Muscle layer of duodenum (tissue), 2 donors: ENCODE results near the gene UBQLN4.

Experiments used
- H3K27ac ChIP-seq: one replicate; pipeline ENCODE4 v1.7.0; 2013; ENCODE audit warnings: mild to moderate bottlenecking, low read length
- H3K27me3 ChIP-seq: one replicate; pipeline ENCODE4 v1.7.0; 2013; ENCODE audit warnings: low read depth, mild to moderate bottlenecking, control low read depth, low read length
- H3K36me3 ChIP-seq, 2 donors: one replicate each; pipeline ENCODE4 v1.7.0; 2013; ENCODE audit warnings: low read length in 2 of 2, control low read depth in 1 of 2, mild to moderate bottlenecking in 1 of 2; ENCODE audit not compliant: insufficient read depth in 2 of 2, control insufficient read depth in 1 of 2
- H3K4me1 ChIP-seq, 2 donors: one replicate each; pipeline ENCODE4 v1.7.0; 2013; ENCODE audit warnings: low read length in 2 of 2, mild to moderate bottlenecking in 2 of 2, control low read depth in 1 of 2, moderate library complexity in 1 of 2; ENCODE audit not compliant: insufficient read depth in 2 of 2, control insufficient read depth in 1 of 2
- H3K4me3 ChIP-seq, 2 donors: one replicate each; pipeline ENCODE4 v1.7.0; 2013; ENCODE audit warnings: low read length in 2 of 2, low read depth in 1 of 2, mild to moderate bottlenecking in 1 of 2
- H3K9me3 ChIP-seq, 2 donors: one replicate each; pipeline ENCODE4 v1.7.0; 2013; ENCODE audit warnings: low read length in 2 of 2, control low read depth in 1 of 2, mild to moderate bottlenecking in 1 of 2; ENCODE audit not compliant: control insufficient read depth in 1 of 2
- donor health status: healthy.

The UBQLN4 gene

DNA sequence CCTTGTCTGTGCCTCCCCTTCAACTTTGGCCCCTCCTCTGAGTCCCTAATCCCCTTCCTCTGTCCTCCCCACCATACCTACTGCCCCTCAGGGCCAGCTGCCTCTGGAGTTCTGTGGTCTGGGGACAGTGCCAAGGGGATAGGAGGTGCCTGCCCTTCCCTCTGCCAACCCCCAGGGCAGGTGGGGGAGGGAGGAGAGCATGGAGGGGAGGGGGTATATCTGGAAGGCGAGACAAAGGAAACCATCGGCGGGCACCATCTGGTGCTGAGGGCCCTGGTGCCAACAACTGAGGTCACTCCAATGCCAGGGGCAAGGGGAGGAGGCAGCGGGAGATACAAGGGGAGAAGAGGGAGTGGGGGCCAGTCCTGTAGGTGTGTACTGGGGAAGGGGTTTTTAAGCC lies 16.9 kb upstream of the UBQLN4 start:
- Histone ChIP-seq H3K27ac (no peak overlapping the region), H3K36me3 (no peaks in the 10 kb centered on the region), H3K4me1 (no peaks in the 10 kb centered on the region), H3K4me3 (no peak overlapping the region), H3K9me3 (no peaks in the 10 kb centered on the region), H3K27me3 (no peaks in the 10 kb centered on the region)

DNA sequence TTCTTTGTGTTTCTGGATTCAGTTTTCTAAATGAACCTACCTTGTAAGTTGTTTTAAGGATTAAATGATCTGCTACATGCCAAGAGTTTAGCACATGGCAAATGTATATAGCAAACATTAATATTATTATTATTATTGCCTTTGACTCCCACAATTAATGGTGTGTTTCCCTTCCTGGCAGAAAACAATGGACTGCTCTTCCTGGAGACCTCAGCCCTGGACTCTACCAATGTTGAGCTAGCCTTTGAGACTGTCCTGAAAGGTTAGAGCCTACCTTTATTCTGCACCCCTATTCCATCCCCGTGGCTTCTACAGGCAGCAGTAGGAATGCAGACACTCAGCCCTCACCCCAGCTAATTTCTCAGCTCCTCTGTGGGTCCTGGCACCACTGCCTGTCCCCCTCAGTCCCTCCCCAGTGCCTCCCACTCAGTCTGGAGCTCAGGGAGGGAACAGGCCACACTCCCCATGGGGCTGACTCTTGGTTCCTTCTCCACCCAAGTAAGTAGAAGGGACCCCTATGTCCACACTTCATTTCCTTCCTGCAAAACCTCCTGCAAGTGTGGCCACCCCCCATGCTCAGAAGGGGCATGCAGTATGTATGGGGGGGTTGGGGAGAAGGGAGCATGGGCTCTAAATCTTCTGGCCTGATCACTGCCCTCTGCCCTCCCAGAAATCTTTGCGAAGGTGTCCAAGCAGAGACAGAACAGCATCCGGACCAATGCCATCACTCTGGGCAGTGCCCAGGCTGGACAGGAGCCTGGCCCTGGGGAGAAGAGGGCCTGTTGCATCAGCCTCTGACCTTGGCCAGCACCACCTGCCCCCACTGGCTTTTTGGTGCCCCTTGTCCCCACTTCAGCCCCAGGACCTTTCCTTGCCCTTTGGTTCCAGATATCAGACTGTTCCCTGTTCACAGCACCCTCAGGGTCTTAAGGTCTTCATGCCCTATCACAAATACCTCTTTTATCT lies 16.2 kb upstream of the UBQLN4 start:
- no peaks in the 10 kb centered on the region for H3K9me3 ChIP-seq
- H3K27ac ChIP-seq, result no peak overlapping the region
- no peaks in the 10 kb centered on the region for H3K27me3 ChIP-seq
- no peaks in the 10 kb centered on the region for H3K36me3 ChIP-seq
- no peaks in the 10 kb centered on the region for H3K4me1 ChIP-seq
- no peak overlapping the region for H3K4me3 ChIP-seq

DNA sequence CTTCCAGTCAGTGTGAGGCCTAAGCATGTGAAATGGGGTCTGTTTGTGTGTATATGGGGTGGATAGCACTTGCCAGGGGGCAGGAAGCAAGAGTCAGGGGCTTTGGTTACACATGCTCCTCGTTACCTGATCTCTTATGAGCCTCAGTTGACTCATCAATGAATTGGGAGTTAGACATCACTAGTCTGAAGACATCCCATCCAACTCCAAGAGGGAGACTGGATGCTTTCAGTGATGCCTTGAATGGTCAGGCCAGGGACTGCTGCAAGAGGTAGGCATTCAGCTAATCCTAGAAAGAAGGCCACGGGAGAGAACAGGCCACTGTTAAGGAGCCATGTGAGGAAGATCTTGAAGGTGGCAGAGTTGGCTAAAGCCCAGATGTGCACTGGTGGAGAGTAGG lies 13.7 kb upstream of the UBQLN4 start:
- Histone ChIP-seq H3K4me3 (no peak overlapping the region), H3K36me3 (no peaks in the 10 kb centered on the region), H3K27me3 (no peaks in the 10 kb centered on the region), H3K9me3 (no peaks in the 10 kb centered on the region), H3K27ac (no peak overlapping the region), H3K4me1 (no peaks in the 10 kb centered on the region)

- Histone ChIP-seq H3K27me3 (no peaks in the 10 kb centered on the region), H3K36me3 (no peaks in the 10 kb centered on the region), H3K4me1 (no peaks in the 10 kb centered on the region), H3K4me3 (no peak overlapping the region), H3K9me3 (no peaks in the 10 kb centered on the region), H3K27ac (no peak overlapping the region)
Observed at GRCh38 chr1:156065871-156066270, 12.3 kb upstream of the UBQLN4 start.

DNA sequence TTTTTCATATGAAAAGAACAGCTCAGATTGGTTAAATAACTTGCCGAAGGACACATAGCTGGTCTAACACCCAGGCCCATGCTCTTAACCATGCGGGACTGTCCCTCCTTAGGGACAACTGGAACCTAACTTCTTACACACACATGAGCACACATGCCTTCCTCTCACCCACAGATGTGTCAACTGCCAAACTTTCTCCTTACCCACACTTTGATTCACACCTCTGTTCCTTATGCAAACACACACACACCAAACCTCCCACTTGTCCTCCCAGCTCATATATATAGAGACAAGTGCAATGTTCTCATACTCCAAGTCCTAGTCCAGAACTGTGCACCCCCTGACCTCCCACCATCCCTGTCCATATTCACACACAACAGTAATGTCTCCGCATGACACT lies 11.6 kb upstream of the UBQLN4 start:
- Histone ChIP-seq H3K4me3 (no peak overlapping the region), H3K27ac (no peak overlapping the region), H3K4me1 (no peaks in the 10 kb centered on the region), H3K9me3 (no peaks in the 10 kb centered on the region), H3K27me3 (no peaks in the 10 kb centered on the region), H3K36me3 (no peaks in the 10 kb centered on the region)

DNA sequence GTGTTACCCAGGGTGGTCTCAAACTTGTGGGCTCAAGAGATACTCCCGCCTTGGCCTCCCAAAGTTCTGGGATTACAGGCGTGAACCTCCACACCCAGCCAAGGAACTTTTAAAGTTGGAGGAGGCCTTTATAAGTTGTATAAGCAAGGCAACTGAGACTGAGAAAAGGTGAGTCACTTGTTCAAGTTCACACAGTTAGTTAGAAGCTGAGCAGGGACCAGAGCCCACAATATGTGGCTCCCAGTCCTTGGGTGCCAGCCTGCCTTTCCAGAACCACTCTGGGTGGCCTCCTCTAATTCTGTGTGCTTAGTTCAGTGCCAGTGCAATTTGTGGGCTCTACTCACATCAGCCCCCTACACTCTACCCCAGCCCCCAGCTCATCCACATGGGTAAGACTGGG lies 11.0 kb upstream of the UBQLN4 start:
- Histone ChIP-seq H3K27ac (no peak overlapping the region), H3K9me3 (no peaks in the 10 kb centered on the region), H3K36me3 (no peaks in the 10 kb centered on the region), H3K4me3 (no peak overlapping the region), H3K27me3 (no peaks in the 10 kb centered on the region), H3K4me1 (no peaks in the 10 kb centered on the region)

DNA sequence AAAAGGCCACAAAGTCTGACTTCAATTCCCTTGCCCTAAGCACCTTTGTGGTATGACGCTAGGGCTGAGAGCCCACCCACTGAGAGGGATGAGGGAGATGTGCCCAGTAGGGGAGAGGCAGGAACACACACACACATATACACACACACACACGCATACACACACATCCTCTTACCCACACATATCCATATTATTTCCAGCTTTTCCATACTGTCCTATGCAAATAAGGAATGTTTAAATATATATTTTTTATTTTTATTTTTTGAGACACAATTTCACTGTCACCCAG lies 10.3 kb upstream of the UBQLN4 start:
- Histone ChIP-seq H3K4me3 (no peak overlapping the region), H3K27ac (no peak overlapping the region), H3K4me1 (no peaks in the 10 kb centered on the region), H3K9me3 (no peaks in the 10 kb centered on the region), H3K27me3 (no peaks in the 10 kb centered on the region), H3K36me3 (no peaks in the 10 kb centered on the region)

DNA sequence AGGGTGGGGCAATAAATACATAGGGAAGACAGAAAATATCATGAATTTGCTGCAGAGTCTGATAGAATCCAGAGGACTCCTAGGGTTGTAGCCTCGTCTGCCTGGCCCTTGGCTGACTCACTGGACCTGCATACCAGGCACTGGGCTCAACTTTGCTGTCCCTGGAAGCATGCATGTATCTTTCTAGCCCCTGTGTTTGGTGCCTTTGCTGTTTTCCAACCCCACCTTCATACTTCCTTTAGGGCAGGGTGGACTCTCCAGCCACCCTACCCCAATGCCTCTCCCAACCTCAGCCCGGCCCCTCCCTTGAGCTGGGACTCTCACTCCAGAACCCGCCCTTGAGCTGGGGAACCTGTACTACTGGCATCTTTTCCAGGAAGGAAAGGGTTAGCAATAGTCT lies 8.6 kb upstream of the UBQLN4 start:
- Histone ChIP-seq H3K4me1 (no peaks in the 10 kb centered on the region), H3K4me3 (peak overlapping the region in 1 of 2 donors; percentile 45), H3K27me3 (no peaks in the 10 kb centered on the region), H3K27ac (no peak overlapping the region), H3K36me3 (peaks cover 4 to 8% of the 10 kb centered on the region in 2 donors), H3K9me3 (no peaks in the 10 kb centered on the region)

- peak within 1 kb of the TSS in 1 of 2 donors; percentile 45 for H3K4me3 ChIP-seq
- H3K27me3 ChIP-seq, result no peaks in the 10 kb centered on the region
- H3K4me1 ChIP-seq, result peaks cover 0 to under 1% of the 10 kb centered on the region in 2 donors
- no peaks in the 10 kb centered on the region for H3K9me3 ChIP-seq
- peak within 1 kb of the TSS; percentile 69 for H3K27ac ChIP-seq
- peaks cover 4 to 8% of the 10 kb centered on the region in 2 donors for H3K36me3 ChIP-seq
Observed at GRCh38 chr1:156060937-156061636, 7.5 kb upstream of the UBQLN4 start, which contains the start of gene RAB25. TSS of gene RAB25 (plus strand) at chr1:156061160. CDS start at chr1:156061401, 241 bp downstream.

GRCh38 chr1:156056326-156056849 lies 2.8 kb upstream of the UBQLN4 start:
- no peaks in the 10 kb centered on the region for H3K9me3 ChIP-seq
- H3K27me3 ChIP-seq, result no peaks in the 10 kb centered on the region
- H3K36me3 ChIP-seq, result peaks cover 4 to 8% of the 10 kb centered on the region in 2 donors
- peaks cover 0 to 17% of the 10 kb centered on the region in 2 donors for H3K4me1 ChIP-seq
- H3K27ac ChIP-seq, result no peak overlapping the region
- no peak overlapping the region for H3K4me3 ChIP-seq

DNA sequence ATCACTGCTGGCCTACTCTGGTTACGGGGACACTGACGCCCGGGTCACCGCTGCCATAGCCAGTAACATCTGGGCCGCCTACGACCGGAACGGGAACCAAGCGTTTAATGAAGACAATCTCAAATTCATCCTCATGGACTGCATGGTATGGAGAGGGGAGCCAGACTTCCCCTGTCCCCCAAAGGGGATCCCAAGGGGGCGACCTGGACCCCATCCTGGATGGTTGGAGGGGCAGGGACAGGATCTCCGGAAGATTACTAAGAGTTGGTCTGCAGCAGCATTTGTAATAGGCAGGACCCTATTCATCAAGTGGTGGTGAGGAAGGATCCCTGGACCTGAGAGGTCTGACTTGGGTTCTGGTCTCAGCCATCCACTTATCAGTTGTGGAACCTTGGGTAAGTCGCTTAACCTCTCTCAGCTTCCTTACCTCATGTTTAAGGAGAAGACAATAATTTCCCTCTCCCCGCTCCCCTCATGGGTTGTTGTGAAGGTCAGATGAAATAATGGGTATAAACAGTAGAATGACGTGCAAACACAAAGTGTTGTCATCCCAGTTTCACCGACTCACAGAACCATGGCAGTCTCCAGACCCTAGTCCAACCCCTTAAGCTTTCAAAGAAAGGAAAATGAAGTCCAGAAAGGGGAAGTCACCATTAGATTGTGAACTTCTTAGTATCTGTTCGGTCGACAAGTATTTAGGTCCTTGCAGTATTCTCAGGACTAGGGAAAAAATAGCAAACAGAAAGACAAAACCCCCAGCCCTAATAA lies 1.9 kb upstream of the UBQLN4 start:
- Histone ChIP-seq H3K27me3 (no peaks in the 10 kb centered on the region), H3K27ac (peak overlapping the region; percentile 50), H3K36me3 (peaks cover 4 to 17% of the 10 kb centered on the region in 2 donors), H3K9me3 (no peaks in the 10 kb centered on the region), H3K4me1 (peaks cover 0 to 17% of the 10 kb centered on the region in 2 donors), H3K4me3 (peak overlapping the region; percentile 92 to 96)
